SK-N-SH treated with all-trans-retinoic acid at 6 μM for 48 hours (cell line): ENCODE data around the gene OSCP1.
A peak's percentile ranks its signal among the peaks of the same experiment; 100 is the strongest.

ENCODE experiments used
- ATAC-seq: fragments of 200-7000 bp; cut with Tn5 transposase; 3 replicates; pipeline ENCODE4 v1.9.1; 2020; ENCODE audit warnings: mild to moderate bottlenecking, moderate library complexity
- CREB5 ChIP-seq: fragments of 250-450 bp; sonication (Bioruptor Pico); IDR thresholded peaks from 2 replicates; pipeline ENCODE4 v1.5.1; 2020; ENCODE audit warnings: low read depth, mild to moderate bottlenecking, moderate library complexity
- CSDC2 ChIP-seq: fragments of 250-450 bp; sonication (Bioruptor Pico); IDR thresholded peaks from 2 replicates; pipeline ENCODE4 v1.5.0; 2020; ENCODE audit warnings: mild to moderate bottlenecking, moderate library complexity
- CSRNP3 ChIP-seq: fragments of 250-450 bp; sonication (Bioruptor Pico); IDR thresholded peaks from 2 replicates; pipeline ENCODE4 v1.5.1; 2021; ENCODE audit warnings: mild to moderate bottlenecking, moderate library complexity
- GLIS3 ChIP-seq: fragments of 250-450 bp; sonication (Bioruptor Pico); IDR thresholded peaks from 2 replicates; pipeline ENCODE4 v1.5.0; 2020; ENCODE audit warnings: mild to moderate bottlenecking, moderate library complexity
- ISL1 ChIP-seq: fragments of 250-450 bp; sonication (Bioruptor Pico); IDR thresholded peaks from 2 replicates; pipeline ENCODE4 v2.1.2; 2022; ENCODE audit warnings: mild to moderate bottlenecking, moderate library complexity
- OSR1 ChIP-seq: fragments of 250-450 bp; sonication (Bioruptor Pico); IDR thresholded peaks from 2 replicates; pipeline ENCODE4 v1.8.0; 2022; ENCODE audit warnings: moderate library complexity, mild to moderate bottlenecking, inconsistent platforms
- PATZ1 ChIP-seq: fragments of 250-450 bp; sonication (Bioruptor Pico); IDR thresholded peaks from 2 replicates; pipeline ENCODE4 v1.8.0; 2020; ENCODE audit warnings: mild to moderate bottlenecking, moderate library complexity, borderline replicate concordance
- POU6F1 ChIP-seq: fragments of 250-450 bp; sonication (Bioruptor Pico); IDR thresholded peaks from 2 replicates; pipeline ENCODE4 v1.8.0; 2021; ENCODE audit warnings: low read depth, mild to moderate bottlenecking, moderate library complexity, borderline replicate concordance
- PPARA ChIP-seq: fragments of 250-450 bp; sonication (Bioruptor Pico); IDR thresholded peaks from 2 replicates; pipeline ENCODE4 v1.5.0; 2020; ENCODE audit warnings: mild to moderate bottlenecking, borderline replicate concordance
- RARB ChIP-seq: fragments of 250-450 bp; sonication (Bioruptor Pico); IDR thresholded peaks from 2 replicates; pipeline ENCODE4 v1.8.0; 2021; ENCODE audit warnings: mild to moderate bottlenecking, moderate library complexity
- SNAI2 ChIP-seq: fragments of 250-450 bp; sonication (Bioruptor Pico); IDR thresholded peaks from 2 replicates; pipeline ENCODE4 v1.5.0; 2020; ENCODE audit warnings: mild to moderate bottlenecking, moderate library complexity
- TSHZ2 ChIP-seq: fragments of 250-450 bp; sonication (Bioruptor Pico); IDR thresholded peaks from 2 replicates; pipeline ENCODE4 v1.5.0; 2020; ENCODE audit warnings: mild to moderate bottlenecking, moderate library complexity
- ZFP3 ChIP-seq: fragments of 250-450 bp; sonication (Bioruptor Pico); IDR thresholded peaks from 2 replicates; pipeline ENCODE4 v1.5.0; 2020; ENCODE audit warnings: mild to moderate bottlenecking, moderate library complexity
- ZFP30 ChIP-seq: fragments of 450-650 bp; formaldehyde crosslinking; IDR thresholded peaks from 2 replicates; pipeline ENCODE4 v1.5.0; 2022; ENCODE audit warnings: mild to moderate bottlenecking, moderate library complexity
- ZNF565 ChIP-seq: fragments of 450-650 bp; formaldehyde crosslinking; conservative IDR thresholded peaks from 2 replicates; pipeline ENCODE4 v1.5.0; 2020; ENCODE audit warnings: low read depth, mild to moderate bottlenecking, moderate library complexity
- ZNF70 ChIP-seq: fragments of 450-650 bp; formaldehyde crosslinking; IDR thresholded peaks from 2 replicates; pipeline ENCODE4 v1.5.0; 2020; ENCODE audit warnings: mild to moderate bottlenecking, moderate library complexity

The OSCP1 gene

GRCh38 chr1:36450270-36450918, at the start of gene OSCP1:
Gene OSCP1, minus strand, starts transcription at chr1:36450451. Its CDS starts 82 bp downstream, at chr1:36450369.
- ATAC-seq, result peak; percentile 98
- TF ChIP-seq RARB (CRISPR knock-in tag) (no peak; the same call in 1 of the 2 replicates), ZFP30 (CRISPR knock-in tag) (no peak), GLIS3 (CRISPR knock-in tag) (peak; percentile 63; the same call in 1 of the 2 replicates), ISL1 (CRISPR knock-in tag) (no peak), PPARA (CRISPR knock-in tag) (no peak), CREB5 (CRISPR knock-in tag) (no peak), TSHZ2 (CRISPR knock-in tag) (no peak; the same call in 1 of the 2 replicates), ZNF565 (CRISPR knock-in tag) (no peak), ZNF70 (CRISPR knock-in tag) (no peak), POU6F1 (CRISPR knock-in tag) (no peak), CSDC2 (CRISPR knock-in tag) (peak; percentile 72; the same call in 1 of the 2 replicates), SNAI2 (CRISPR knock-in tag) (no peak; the same call in 1 of the 2 replicates), OSR1 (CRISPR knock-in tag) (no peak), PATZ1 (CRISPR knock-in tag) (no peak), ZFP3 (0 out of 2 replicates have a peak, but pooled peaks have one; percentile 44), CSRNP3 (CRISPR knock-in tag) (peak; percentile 24; the same call in 1 of the 2 replicates)

- TF ChIP-seq CREB5 (CRISPR knock-in tag) (no peak), CSRNP3 (CRISPR knock-in tag) (no peak), RARB (CRISPR knock-in tag) (no peak), PATZ1 (CRISPR knock-in tag) (no peak), POU6F1 (CRISPR knock-in tag) (no peak)
- TF ChIP-seq, all 23 proteins: peak for 0
- ATAC-seq, result no peak
Observed at GRCh38 chr1:36497207-36497606, 47.0 kb upstream of the OSCP1 start.
